Measurements from ENCODE around the gene CEP164.
A peak's percentile ranks its signal among the peaks of the same experiment; 100 is the strongest.
"Not testable (repeated sequence)": the region's sequence is repeated elsewhere in the genome, so short reads cannot be mapped to it uniquely, and the experiment has no call there.

CEP164 gene

DNA sequence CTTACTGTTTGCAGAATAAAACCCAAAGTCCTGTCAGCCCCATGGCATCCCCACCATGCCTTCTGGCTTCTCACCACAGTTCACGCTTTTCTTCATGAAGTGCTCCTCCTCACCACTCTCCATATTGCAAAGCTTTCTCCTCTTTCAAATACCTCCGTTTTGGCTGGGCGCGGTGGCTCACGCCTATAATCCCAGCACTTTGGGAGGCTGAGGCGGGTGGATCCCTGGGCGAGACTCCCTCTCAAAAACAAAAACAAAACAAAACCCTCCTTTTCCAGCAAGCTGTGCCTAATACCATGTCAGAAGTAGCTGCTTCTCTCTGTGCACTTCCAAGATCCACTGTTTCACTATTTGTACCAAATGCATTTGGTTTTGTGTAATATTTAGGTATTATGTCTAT is 18.3 kb upstream of the CEP164 start:
- DNase-seq: no peak

DNA sequence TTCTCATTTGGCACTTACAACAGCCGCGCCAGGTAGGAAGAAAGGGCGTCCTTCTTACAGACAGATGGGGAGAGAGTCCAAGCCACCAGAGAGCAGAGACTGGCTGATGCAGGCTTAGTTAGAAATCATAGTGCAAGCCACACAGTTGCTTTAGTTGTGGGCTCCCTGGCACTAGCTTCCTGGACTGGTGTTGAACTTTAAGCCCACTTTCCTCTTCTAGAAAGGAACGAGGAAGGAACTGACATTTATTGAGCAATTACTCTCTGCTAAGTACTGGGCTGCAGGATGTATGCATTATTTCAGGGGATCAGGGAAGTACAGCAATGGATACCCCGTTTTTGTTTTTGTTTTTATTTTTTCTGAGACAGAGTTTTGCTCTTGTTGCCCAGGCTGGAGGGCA is 14.6 kb upstream of the CEP164 start:
- DNase-seq: peak; percentile 49 to 65

DNA sequence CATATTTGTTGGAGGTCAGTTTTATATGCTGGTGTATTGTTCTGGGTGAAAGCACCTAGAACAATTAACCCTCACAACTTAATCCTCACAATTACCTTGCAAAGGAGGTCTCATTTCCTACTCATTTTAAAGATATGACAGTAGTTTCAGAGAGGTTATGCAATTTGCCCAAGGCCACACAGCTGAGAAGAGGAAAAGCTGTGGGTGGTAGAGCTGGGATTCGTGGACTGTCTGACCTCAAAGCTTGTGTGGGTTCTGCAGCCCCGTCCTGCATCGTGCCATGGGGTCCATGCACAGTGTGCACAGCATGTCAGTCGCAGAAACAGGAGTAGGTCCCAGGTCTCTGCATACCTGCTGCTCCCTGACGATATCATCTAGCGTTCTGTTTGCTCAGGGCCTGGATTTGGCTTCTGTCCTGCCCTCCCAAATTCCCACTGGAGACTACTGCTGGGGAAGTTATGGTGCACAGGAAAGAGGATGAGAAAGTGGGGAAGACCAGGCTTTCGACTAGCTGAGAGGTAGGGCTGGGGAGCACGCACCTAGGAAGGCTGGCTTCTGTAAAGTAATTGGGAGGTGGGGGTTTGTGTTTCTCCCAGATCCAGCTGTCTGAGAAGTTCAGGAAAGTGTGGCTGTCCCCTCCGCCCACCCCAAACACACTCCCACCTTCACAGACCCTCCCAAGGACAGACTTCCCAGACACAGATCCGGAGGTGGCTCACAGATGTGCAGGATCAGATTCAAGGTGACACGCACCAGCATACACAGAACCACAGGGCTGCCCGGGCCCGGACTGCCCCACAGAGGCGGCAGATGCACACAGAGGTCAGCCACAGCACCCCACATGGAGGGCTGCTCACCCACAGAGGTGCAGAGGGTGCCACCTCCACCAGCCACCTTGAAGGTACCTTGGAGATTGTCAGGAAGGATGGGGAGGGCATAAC is 13.6 kb upstream of the CEP164 start:
- DNase-seq: no peak

- no peak for DNase-seq
These were observed 12.8 kb upstream of the CEP164 start for GRCh38 chr11:117314840-117315239.

DNA sequence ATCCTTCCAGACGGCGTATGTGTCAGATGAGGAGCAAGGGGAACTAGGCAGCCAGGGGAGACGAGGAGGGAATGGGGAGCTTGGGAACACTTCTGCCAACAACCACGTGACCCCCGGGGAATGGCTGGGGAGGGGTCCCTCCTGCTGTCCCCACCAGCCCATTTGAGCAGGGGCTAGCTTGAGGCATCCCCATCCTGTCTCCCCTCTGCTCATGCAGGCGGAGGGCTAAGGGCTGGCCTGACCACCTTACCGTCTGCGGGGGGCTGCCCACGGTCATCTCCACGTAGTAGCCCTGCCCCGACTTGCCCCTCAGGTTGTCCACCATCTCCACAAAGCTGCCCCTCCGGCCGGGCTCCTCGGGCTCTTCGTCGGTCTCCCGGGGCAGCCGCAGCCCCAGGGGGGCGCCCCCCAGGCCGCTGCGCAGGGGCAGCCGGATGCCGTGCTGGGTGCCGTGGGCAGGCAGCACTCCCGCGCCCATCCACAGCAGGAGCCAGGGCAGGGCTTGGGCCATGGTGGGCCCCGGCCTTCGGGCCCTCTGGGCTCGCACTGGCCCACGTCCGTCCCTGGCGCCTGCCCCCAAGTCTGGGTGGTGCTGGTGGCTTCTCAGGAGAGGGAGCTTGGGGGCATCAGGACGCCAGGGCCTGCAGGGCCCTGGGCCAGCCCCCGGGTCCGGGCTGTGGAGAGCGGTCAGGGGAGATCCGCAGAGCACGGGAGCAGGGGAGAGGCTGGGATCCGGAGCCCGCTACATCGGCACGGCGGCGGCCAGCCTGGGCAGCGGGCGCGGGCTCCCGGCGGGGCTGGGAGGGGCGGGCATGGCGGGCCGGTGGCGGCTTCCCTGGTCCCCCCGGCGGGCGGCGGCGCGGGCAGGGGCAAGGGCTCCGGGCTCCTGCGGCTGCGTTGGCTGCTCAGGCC is 12.1 kb upstream of the CEP164 start:
- no peak for DNase-seq

- DNase-seq: peak; percentile 50 to 59
These were observed 11.3 kb upstream of the CEP164 start, which contains the start of gene BACE1 for GRCh38 chr11:117316197-117316961. TSS of gene BACE1 (minus strand) at chr11:117316256. CDS start at chr11:117315795, 461 bp downstream.

DNA sequence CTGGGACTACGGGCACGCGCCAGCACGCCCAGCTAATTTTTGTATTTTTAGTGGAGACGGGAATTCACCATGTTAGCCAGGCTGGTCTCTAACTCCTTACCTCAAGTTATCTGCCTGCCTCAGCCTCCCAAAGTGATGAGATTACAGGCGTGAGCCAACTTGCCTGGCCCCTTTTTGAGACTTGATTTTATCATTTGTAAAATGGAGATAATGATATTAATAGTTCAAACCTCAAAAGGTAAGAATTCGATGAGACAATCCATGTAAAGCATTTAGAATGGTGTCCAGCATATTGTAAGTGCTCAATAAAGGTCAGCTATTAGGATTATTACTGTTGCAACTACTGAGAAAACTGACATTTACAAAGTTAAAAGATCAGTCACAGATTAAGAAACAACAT is 8.9 kb upstream of the CEP164 start:
- no peak for DNase-seq

DNA sequence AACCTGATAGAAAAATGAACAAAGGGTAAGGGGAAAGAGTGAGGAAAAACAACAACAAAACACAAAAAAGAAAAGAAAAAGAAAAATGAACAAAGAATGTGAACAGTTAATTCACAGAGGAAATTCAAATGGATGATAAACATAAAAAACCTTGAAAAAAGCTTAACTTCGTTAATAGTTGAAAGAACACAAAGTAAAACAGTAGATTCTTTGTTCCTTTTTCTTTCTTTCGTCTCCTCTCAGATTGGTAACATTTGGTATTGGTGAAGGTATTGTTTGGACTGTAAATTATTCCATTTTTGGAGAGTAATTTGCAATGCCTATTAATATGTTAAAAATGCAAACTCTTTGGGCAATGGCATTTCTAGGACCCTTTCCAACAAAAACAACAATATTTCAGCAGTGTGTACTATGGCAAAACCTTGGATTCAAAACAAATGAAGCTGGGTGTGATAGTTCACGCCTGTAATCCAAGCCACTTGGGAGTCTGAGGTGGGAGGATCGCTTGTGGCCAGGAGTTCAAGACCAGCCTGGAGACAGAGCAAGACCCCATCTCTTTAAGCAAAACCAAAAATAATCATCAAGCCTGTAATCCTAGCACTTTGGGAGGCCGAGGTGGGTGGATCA is 8.3 kb upstream of the CEP164 start:
- no peak for DNase-seq

DNA sequence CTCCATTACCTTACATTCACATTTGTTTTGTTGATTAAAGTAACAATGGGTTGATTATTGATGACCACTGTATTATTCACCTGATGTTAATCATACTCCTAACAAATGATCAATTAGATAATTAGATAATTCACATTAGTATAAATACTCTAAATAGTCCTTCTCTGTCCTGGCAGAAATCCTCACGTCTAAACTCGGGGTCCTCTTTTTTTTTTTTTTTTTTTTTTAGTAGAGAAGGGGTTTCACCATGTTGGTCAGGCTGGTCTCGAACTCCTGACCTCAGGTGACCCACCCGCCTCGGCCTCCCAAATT is 443 bp upstream of the CEP164 start:
- DNase-seq: not testable (repeated sequence)

GRCh38 chr11:117328375-117329010 is 839 bp downstream of the CEP164 start:
- DNase-seq: peak; percentile 23 to 40

DNA sequence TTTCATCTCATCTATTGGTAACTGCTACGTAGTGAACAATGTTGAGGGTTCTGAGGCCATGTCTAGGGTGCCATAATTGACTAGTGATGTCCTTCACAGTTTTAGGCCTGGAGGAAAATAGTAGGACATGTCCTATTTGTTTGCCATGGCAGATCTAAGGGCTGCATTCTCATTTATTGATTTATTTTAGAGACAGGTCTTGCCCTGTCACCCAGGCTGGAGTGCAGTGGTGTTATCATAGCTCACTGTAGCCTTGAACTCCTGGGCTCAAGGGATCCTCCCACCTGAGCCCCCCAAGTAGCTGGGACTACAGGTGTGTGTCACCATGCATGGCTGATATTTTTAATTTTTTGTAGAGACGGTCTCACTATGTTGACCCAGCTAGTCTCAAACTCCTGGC is 5.2 kb downstream of the CEP164 start:
- DNase-seq: no peak

- no peak for DNase-seq
These were observed 6.3 kb downstream of the CEP164 start for GRCh38 chr11:117333917-117334316.

DNA sequence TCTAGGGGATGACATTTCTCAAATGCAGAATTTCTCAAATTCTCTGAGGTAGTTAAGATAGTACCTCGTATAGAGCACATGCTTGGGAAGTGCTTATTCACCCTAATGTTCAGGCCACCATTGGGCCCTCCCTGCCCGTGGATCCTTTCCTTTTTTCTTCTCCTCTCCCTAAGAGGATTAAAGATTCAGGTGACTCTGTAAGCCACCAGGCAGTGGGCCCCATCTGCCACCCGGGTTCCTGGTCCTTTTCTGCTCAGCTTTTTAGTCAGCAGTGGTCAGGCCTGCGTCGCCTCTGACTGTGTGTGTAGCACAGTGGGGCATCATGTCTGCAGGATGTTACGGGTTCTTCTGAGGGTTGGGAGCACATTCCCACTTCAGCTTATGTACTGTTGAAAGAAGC is 7.2 kb downstream of the CEP164 start:
- no peak for DNase-seq

- no peak for DNase-seq
These were observed 7.7 kb downstream of the CEP164 start for GRCh38 chr11:117335399-117335798.

- no peak for DNase-seq
These were observed 9.4 kb downstream of the CEP164 start for GRCh38 chr11:117337076-117337475.

DNA sequence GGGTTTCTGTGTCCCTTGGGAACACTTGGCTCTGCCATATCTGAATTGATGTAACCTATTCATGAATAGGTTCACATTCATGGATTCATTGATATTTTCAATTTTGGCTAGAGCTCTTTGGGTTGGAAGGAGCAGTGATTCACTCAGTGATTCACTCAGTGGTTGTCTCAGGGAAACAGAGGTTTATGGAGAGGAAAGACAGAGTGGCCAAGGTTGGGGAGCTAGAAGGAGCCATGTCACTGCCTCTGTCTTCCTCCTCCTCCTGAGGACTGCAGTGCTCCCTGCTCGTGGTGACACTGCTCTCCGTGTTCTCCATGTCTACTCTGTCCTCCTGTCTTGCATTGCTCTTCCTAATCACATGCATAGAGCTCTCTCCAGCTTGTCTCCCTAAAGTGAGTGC is 17.4 kb downstream of the CEP164 start:
- DNase-seq: no peak

DNA sequence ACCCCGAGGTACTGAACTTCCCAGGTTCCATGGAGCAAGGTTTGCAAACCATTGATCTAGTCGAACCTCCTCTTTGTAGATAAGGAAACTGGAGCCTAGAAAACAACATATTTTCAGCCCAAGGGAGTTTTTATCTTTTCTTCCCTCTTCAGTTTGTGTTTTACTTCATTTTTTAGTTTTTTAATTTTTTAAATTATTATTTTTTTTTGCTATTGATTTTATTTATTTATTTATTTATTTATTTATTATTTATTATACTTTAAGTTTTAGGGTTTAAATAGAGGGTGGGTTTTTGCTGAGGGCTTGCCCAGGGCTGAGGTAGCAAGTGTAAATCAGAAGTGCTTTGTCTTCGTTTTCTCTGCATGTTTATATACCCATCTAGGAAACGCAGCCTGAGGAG is 26.9 kb downstream of the CEP164 start:
- no peak for DNase-seq

DNA sequence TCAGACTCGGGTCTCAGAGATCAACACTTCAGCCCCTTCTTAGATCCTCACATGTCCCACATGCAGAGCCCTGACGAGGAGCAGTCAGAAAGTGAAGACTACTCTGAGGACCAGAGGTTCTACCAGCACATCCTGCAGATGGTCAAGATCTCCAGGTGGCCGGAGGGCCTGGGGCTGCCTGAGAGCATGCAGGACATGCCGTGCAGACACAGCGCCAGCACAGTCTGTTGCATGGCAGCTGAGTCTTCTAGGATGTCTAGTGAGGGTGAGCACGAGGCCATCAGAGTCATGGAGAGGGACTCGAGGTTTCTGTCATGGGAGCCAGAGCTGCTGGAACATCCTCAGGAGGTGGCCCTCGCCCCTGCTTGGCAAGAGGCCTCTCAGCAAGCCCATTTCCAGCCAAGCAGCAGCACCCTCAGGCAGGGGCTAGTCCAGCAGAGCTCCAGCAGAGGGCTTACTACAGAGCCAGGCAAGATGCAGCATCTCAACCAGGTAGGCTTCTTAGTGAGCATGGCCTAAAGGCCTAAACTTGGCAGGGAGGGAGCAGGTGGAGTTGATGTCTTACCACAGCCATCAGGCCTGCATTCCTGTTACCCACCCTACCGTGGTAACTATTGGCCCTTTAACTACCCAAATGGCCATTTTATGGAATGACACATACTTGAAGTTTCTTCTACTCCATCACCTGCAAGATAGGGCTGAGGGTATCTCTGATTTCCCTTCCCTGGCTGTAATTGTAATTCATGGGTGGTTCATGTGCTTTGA is 28.7 kb downstream of the CEP164 start:
- DNase-seq: no peak

GRCh38 chr11:117361432-117361831 is 33.8 kb downstream of the CEP164 start:
- DNase-seq: no peak

GRCh38 chr11:117366248-117366647 is 38.6 kb downstream of the CEP164 start:
- DNase-seq: no peak

DNA sequence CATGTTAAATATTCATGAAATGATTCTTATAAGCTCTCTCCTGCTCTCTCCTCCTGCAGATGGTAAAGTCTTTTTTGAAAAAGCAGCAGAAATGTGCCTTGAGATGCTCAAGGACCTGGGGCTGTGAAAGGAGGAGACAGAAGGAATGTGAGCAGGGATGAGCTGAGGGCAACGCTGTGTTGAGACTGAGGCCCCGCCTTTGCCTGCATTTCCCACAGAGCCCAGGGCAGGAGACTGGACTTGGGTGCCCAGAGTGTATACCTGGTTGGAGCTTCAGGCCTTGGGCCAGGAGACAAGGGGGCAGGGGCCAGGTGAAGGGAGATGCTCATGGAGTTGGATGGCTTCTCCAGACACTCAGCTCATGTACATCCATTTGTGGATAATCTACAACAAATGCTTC is 39.2 kb downstream of the CEP164 start:
- no peak for DNase-seq

Data from Kasumi-1 (cell line).